H9 (cell line): ENCODE data around the gene SEC62. TPM values are rescaled to one million over a fixed set of nuclear protein-coding genes. Genes with fewer than 3 reads are reported as not detected.

ENCODE experiments used
- DNase-seq: peaks from one replicate; pipeline ENCODE4 v3.0.0-alpha.2; 2017
- H2AFZ ChIP-seq: one replicate; pipeline ENCODE4 v1.6.1; 2013; ENCODE audit warnings: mild to moderate bottlenecking, low read length, control low read depth, moderate library complexity
- H2AK5ac ChIP-seq: 2 replicates; pipeline ENCODE4 v1.6.1; 2013; ENCODE audit warnings: low read length, control low read depth, mixed read lengths; ENCODE audit not compliant: insufficient read length
- H2BK120ac ChIP-seq: one replicate; pipeline ENCODE4 v1.6.1; 2013; ENCODE audit warnings: low read depth, mild to moderate bottlenecking, low read length, control low read depth, inconsistent platforms; ENCODE audit not compliant: poor library complexity, severe bottlenecking
- H2BK12ac ChIP-seq: 2 replicates; pipeline ENCODE4 v1.6.1; 2013; ENCODE audit warnings: low read length, control low read depth, mixed read lengths, low read depth; ENCODE audit not compliant: insufficient read length
- H2BK15ac ChIP-seq: 2 replicates; pipeline ENCODE4 v1.6.1; 2013; ENCODE audit warnings: low read depth, low read length, control low read depth
- H2BK20ac ChIP-seq: one replicate; pipeline ENCODE4 v1.6.1; 2013; ENCODE audit warnings: low read depth, mild to moderate bottlenecking, low read length, control low read depth, inconsistent platforms; ENCODE audit not compliant: poor library complexity, severe bottlenecking
- H2BK5ac ChIP-seq: 2 replicates; pipeline ENCODE4 v1.6.1; 2013; ENCODE audit warnings: low read length, control low read depth, mixed read lengths; ENCODE audit not compliant: insufficient read length
- H3K14ac ChIP-seq: 2 replicates; pipeline ENCODE4 v1.6.1; 2013; ENCODE audit warnings: low read length, control low read depth; ENCODE audit not compliant: insufficient read depth
- H3K18ac ChIP-seq: 2 replicates; pipeline ENCODE4 v1.6.1; 2013; ENCODE audit warnings: low read depth, mild to moderate bottlenecking, mixed read lengths, low read length, control low read depth; ENCODE audit not compliant: insufficient read length
- H3K23ac ChIP-seq: 2 replicates; pipeline ENCODE4 v1.6.1; 2013; ENCODE audit warnings: low read length, control low read depth, mixed read lengths, low read depth; ENCODE audit not compliant: insufficient read length
- H3K23me2 ChIP-seq: 2 replicates; pipeline ENCODE4 v1.6.1; 2013; ENCODE audit warnings: low read depth, mild to moderate bottlenecking, mixed read lengths, low read length, control low read depth; ENCODE audit not compliant: insufficient read length, poor library complexity, severe bottlenecking
- H3K27ac ChIP-seq: 2 replicates; pipeline ENCODE4 v1.5.1; 2013; ENCODE audit warnings: low read length, control low read depth, mixed read lengths, low read depth; ENCODE audit not compliant: insufficient read length
- H3K27me3 ChIP-seq: 2 replicates; pipeline ENCODE4 v1.6.1; 2013; ENCODE audit warnings: low read length, control low read depth, inconsistent platforms; ENCODE audit not compliant: insufficient read depth
- H3K4ac ChIP-seq: 2 replicates; pipeline ENCODE4 v1.6.1; 2013; ENCODE audit warnings: low read depth, mild to moderate bottlenecking, control low read depth, inconsistent platforms, low read length, moderate library complexity
- H3K4me1 ChIP-seq: 2 replicates; pipeline ENCODE4 v1.6.1; 2013; ENCODE audit warnings: low read length, control low read depth, inconsistent platforms; ENCODE audit not compliant: insufficient read depth
- H3K4me2 ChIP-seq: 2 replicates; pipeline ENCODE4 v1.6.1; 2013; ENCODE audit warnings: low read length, control low read depth, mixed read lengths; ENCODE audit not compliant: insufficient read length, insufficient read depth
- H3K56ac ChIP-seq: 2 replicates; pipeline ENCODE4 v1.6.1; 2013; ENCODE audit warnings: low read depth, mild to moderate bottlenecking, mixed read lengths, low read length, control low read depth; ENCODE audit not compliant: insufficient read length
- H3K79me1 ChIP-seq: 2 replicates; pipeline ENCODE4 v1.6.1; 2013; ENCODE audit warnings: low read depth, mild to moderate bottlenecking, moderate library complexity, low read length, control low read depth, inconsistent platforms; ENCODE audit not compliant: insufficient read depth, poor library complexity, severe bottlenecking
- H3K79me2 ChIP-seq: 2 replicates; pipeline ENCODE4 v1.6.1; 2013; ENCODE audit warnings: low read length, control low read depth, inconsistent platforms; ENCODE audit not compliant: insufficient read depth
- H3K9ac ChIP-seq: 2 replicates; pipeline ENCODE4 v1.6.1; 2013; ENCODE audit warnings: low read length, control low read depth, mixed read lengths; ENCODE audit not compliant: insufficient read length; ENCODE audit errors: extremely low read depth
- H3K9me3 ChIP-seq: one replicate; pipeline ENCODE4 v1.6.1; 2013; ENCODE audit warnings: low read depth, low read length, inconsistent platforms; ENCODE audit not compliant: control insufficient read depth
- H3T11ph ChIP-seq: one replicate; pipeline ENCODE4 v1.6.1; 2013; ENCODE audit warnings: mild to moderate bottlenecking, low read length, control low read depth, inconsistent platforms
- H4K20me1 ChIP-seq: one replicate; pipeline ENCODE4 v1.6.1; 2013; ENCODE audit not compliant: control insufficient read depth, insufficient read length, insufficient read depth
- H4K5ac ChIP-seq: 2 replicates; pipeline ENCODE4 v1.6.1; 2013; ENCODE audit warnings: low read depth, mild to moderate bottlenecking, mixed read lengths, low read length, control low read depth; ENCODE audit not compliant: insufficient read length
- H4K8ac ChIP-seq: replicated peaks from 2 replicates; pipeline ENCODE4 v1.6.1; 2013; ENCODE audit warnings: low read length, control low read depth, mixed read lengths, low read depth; ENCODE audit not compliant: insufficient read length
- H4K91ac ChIP-seq: 2 replicates; pipeline ENCODE4 v1.6.1; 2013; ENCODE audit warnings: low read depth, mild to moderate bottlenecking, moderate library complexity, mixed read lengths, low read length, control low read depth; ENCODE audit not compliant: insufficient read length
- H3K27ac Mint-ChIP-seq, 3 experiments: 2 replicates in 2 of 3; 3 replicates in 1 of 3; pipeline ENCODE4 v1.8.0; 2020 to 2021; ENCODE audit warnings: mixed read lengths in 3 of 3, mild to moderate bottlenecking in 1 of 3, moderate library complexity in 1 of 3
- H3K27me3 Mint-ChIP-seq: 2 replicates; pipeline ENCODE4 v1.8.0; 2021; ENCODE audit warnings: low read depth, mild to moderate bottlenecking, moderate library complexity, mixed read lengths
- H3K36me3 Mint-ChIP-seq, 3 experiments: 2 replicates in 2 of 3; 3 replicates in 1 of 3; pipeline ENCODE4 v1.8.0; 2020 to 2021; ENCODE audit warnings: low read depth in 3 of 3, mixed read lengths in 3 of 3; ENCODE audit not compliant: insufficient read depth in 1 of 3
- H3K4me1 Mint-ChIP-seq, 2 experiments: 2 replicates each; pipeline ENCODE4 v1.8.0; 2020; ENCODE audit warnings: mixed read lengths in 2 of 2
- H3K4me3 Mint-ChIP-seq, 2 experiments: 2 replicates in 1 of 2; 3 replicates in 1 of 2; pipeline ENCODE4 v1.8.0; 2020 to 2021; ENCODE audit warnings: mild to moderate bottlenecking in 2 of 2, mixed read lengths in 2 of 2, moderate library complexity in 1 of 2
- H3K9me3 Mint-ChIP-seq, 2 experiments: 2 replicates in 1 of 2; 3 replicates in 1 of 2; pipeline ENCODE4 v1.8.0; 2020; ENCODE audit warnings: mild to moderate bottlenecking in 2 of 2, mixed read lengths in 2 of 2, moderate library complexity in 1 of 2
- CTCF ChIP-seq: fragments of 200-600 bp; sonication (generic); conservative IDR thresholded peaks from 3 replicates; pipeline ENCODE4 v1.8.0; 2021; ENCODE audit warnings: antibody characterized with exemption, mild to moderate bottlenecking
- WGBS: extraction: QIAGEN DNeasy Blood & Tissue Kit; methylation state at CpG from one replicate; pipeline ENCODE4 v1.1.7; 2013; ENCODE audit warnings: missing lambda C conversion rate, low lambda C conversion rate, mixed read lengths; ENCODE audit not compliant: insufficient read length; ENCODE audit errors: extremely low coverage; 5-methylcytosine and 5-hydroxymethylcytosine counted together
- total RNA-seq: library from RNA; stranded (reverse); gene quantifications from 2 replicates; pipeline ENCODE4 v1.2.1, GENCODE V29; 2021

Gene SEC62
- total RNA-seq, 1 experiment from 2014 or later: 98.7 TPM

GRCh38 chr3:170038434-170039110, 72.0 kb downstream of the SEC62 start:
- H3K4me2 ChIP-seq: peak overlapping the region; percentile 55
- no peak overlapping the region for H4K91ac ChIP-seq
- H2BK20ac ChIP-seq: no peak overlapping the region
- no peak overlapping the region for H3K27ac ChIP-seq
- no peak overlapping the region for H3K56ac ChIP-seq
- H2AK5ac ChIP-seq: no peak overlapping the region
- Mint-ChIP-seq H3K9me3 (no peaks in the 10 kb centered on the region), H3K4me1 (peaks cover 18 to 19% of the 10 kb centered on the region in 2 experiments), H3K27ac (peak overlapping the region in 2 of 3 experiments; percentile 67 to 81; a peak in 3 of 7 replicates), H3K36me3 (peaks cover 0 to 5% (median 2%) of the 10 kb centered on the region in 3 experiments; a peak in 3 of 7 replicates), H3K4me3 (peak overlapping the region; percentile 81 to 91), H3K27me3 (peaks cover 9% of the 10 kb centered on the region)
- no peak overlapping the region for H4K8ac ChIP-seq
- no peak overlapping the region for H2BK12ac ChIP-seq
- no peak overlapping the region for H3K9ac ChIP-seq
- no peak overlapping the region for H3K4ac ChIP-seq
- no peak overlapping the region for H2AFZ ChIP-seq
- peaks cover 8% of the 10 kb centered on the region for H3K23me2 ChIP-seq
- H3T11ph ChIP-seq: no peak overlapping the region
- H3K79me2 ChIP-seq: no peaks in the 10 kb centered on the region
- no peak overlapping the region for H2BK15ac ChIP-seq
- WGBS: no CpG with 5 or more reads among the region's 51 CpGs
- H2BK120ac ChIP-seq: no peak overlapping the region
- no peak overlapping the region for H4K5ac ChIP-seq
- DNase-seq: peak; percentile 77
- no peaks in the 10 kb centered on the region for H3K79me1 ChIP-seq
- H3K18ac ChIP-seq: no peak overlapping the region
- no peak overlapping the region for H3K23ac ChIP-seq
- no peaks in the 10 kb centered on the region for H3K4me1 ChIP-seq
- H3K9me3 ChIP-seq: no peaks in the 10 kb centered on the region
- no peaks in the 10 kb centered on the region for H3K27me3 ChIP-seq
- H3K14ac ChIP-seq: no peak overlapping the region; the same call in 1 of the 2 replicates
- H2BK5ac ChIP-seq: no peak overlapping the region
- H4K20me1 ChIP-seq: no peaks in the 10 kb centered on the region
- peak; percentile 51 for TF ChIP-seq CTCF
